ENCODE measurements around the gene TOR4A. TPM values are rescaled to one million over a fixed set of nuclear protein-coding genes. Genes with fewer than 3 reads are reported as not detected.
A peak's percentile ranks its signal among the peaks of the same experiment; 100 is the strongest.

Gene TOR4A
- total and polyA plus RNA-seq, 10 of the 15 experiments (the other 5 are each of a cell fraction or from before 2014, with no cell fraction given), result 2.0 to 19.9 (median 3.7) TPM

- TF ChIP-seq CTCF (IDR thresholded peaks at IDR 0.05 in 2 of 3, conservative IDR thresholded peaks at IDR 0.05 in 1 of 3; ENCODE audit: control insufficient read depth in 2 of 3, extremely low read depth in 1 of 3, insufficient read depth in 1 of 3, low read depth in 3 of 3, low read length in 3 of 3), result peak; percentile 26 to 34 (median 28); a peak in 4 of 6 replicates
- TF ChIP-seq ZBTB40 (IDR thresholded peaks at IDR 0.05; ENCODE audit: borderline replicate concordance), result peak; percentile 67; the same call in 1 of the 2 replicates
- peak; percentile 73 for TF ChIP-seq MXI1 (IDR thresholded peaks at IDR 0.05; ENCODE audit: low read depth, low read length)
- TF ChIP-seq CBX3 (IDR thresholded peaks at IDR 0.05; ENCODE audit: borderline replicate concordance, low read depth), result no peak
- no peak for TF ChIP-seq SKIL (IDR thresholded peaks at IDR 0.05; ENCODE audit: low read depth, poor library complexity, severe bottlenecking)
- 0 out of 2 replicates have a peak, but pooled peaks have one; percentile 20 for TF ChIP-seq TAF1 (IDR thresholded peaks at IDR 0.05; ENCODE audit: borderline replicate concordance, low read depth, low read length)
- peak; percentile 23; the same call in 1 of the 2 replicates for TF ChIP-seq POLR2AphosphoS5 (IDR thresholded peaks at IDR 0.05; ENCODE audit: low read length)
- no peak for TF ChIP-seq ZNF274 (IDR thresholded peaks at IDR 0.05; ENCODE audit: insufficient read depth, insufficient read length)
- TF ChIP-seq NBN (IDR thresholded peaks at IDR 0.05), result 0 out of 2 replicates have a peak, but pooled peaks have one; percentile 30
- TF ChIP-seq JUNB (IDR thresholded peaks at IDR 0.05), result 0 out of 2 replicates have a peak, but pooled peaks have one; percentile 5
- TF ChIP-seq RAD21 (IDR thresholded peaks at IDR 0.05; ENCODE audit: insufficient read depth, low read depth, low read length), result 0 out of 2 replicates have a peak, but pooled peaks have one; percentile 1
- peak; percentile 46 for TF ChIP-seq DPF2 (IDR thresholded peaks at IDR 0.05)
- TF ChIP-seq MEF2B (IDR thresholded peaks at IDR 0.05; ENCODE audit: partially characterized antibody, poor library complexity, severe bottlenecking), result peak; percentile 98
- peak; percentile 10 for TF ChIP-seq TCF3 (IDR thresholded peaks at IDR 0.05; ENCODE audit: borderline replicate concordance, insufficient read depth, low read depth, low read length)
- peak in 1 of 2 experiments; percentile 36; a peak in 2 of 4 replicates for TF ChIP-seq ETV6 (conservative IDR thresholded peaks at IDR 0.05 in 1 of 2, IDR thresholded peaks at IDR 0.05 in 1 of 2; ENCODE audit: borderline replicate concordance in 1 of 2, low read depth in 1 of 2)
- peak; percentile 67; the same call in 1 of the 2 replicates for TF ChIP-seq SIN3A (IDR thresholded peaks at IDR 0.05; ENCODE audit: low read depth, low read length)
- peak; percentile 70; the same call in 1 of the 2 replicates for TF ChIP-seq SPI1 (IDR thresholded peaks at IDR 0.05; ENCODE audit: borderline replicate concordance, insufficient read depth, low read depth, low read length)
- no peak for TF ChIP-seq SUZ12 (IDR thresholded peaks at IDR 0.05; ENCODE audit: unreplicated experiment)
- 0 out of 2 replicates have a peak, but pooled peaks have one; percentile 43 for TF ChIP-seq ZNF207 (IDR thresholded peaks at IDR 0.05; ENCODE audit: borderline replicate concordance)
Observed at GRCh38 chr9:137277329-137278041, at the start of gene TOR4A (continued).

Measured in GM12878 (cell line).